CD4-positive, alpha-beta memory T cell (primary cell): Measurements from ENCODE around the gene MAN1C1. TPM values are rescaled to one million over a fixed set of nuclear protein-coding genes. Genes with fewer than 3 reads are reported as not detected.
A peak's percentile ranks its signal among the peaks of the same experiment; 100 is the strongest.

Source experiments
- CTCF ChIA-PET: fragments of 350-600 bp; sonication (Branson Sonifier 250); formaldehyde crosslinking; loops from one replicate; lab custom pipeline; 2021; ENCODE audit warnings: inconsistent platforms; ENCODE audit not compliant: partially characterized antibody; lab: Charles Lee
- POLR2A ChIA-PET: fragments of 350-600 bp; sonication (Branson Sonifier 250); formaldehyde crosslinking; loops from one replicate; lab custom pipeline; 2021; ENCODE audit not compliant: partially characterized antibody; lab: Charles Lee
- DNase-seq, 5 donors: peaks; one replicate each; pipeline versions ENCODE4 v3.0.0 to v3.0.0-alpha.2; 2020 to 2022; ENCODE audit warnings: mixed read lengths in 1 of 5
- H3K27ac ChIP-seq: one replicate; pipeline ENCODE4 v1.7.0; 2013; ENCODE audit warnings: low read depth, low read length
- H3K27me3 ChIP-seq: 2 replicates; pipeline ENCODE4 v1.7.0; 2013; ENCODE audit warnings: mild to moderate bottlenecking, low read length, moderate library complexity; ENCODE audit not compliant: insufficient read depth
- H3K36me3 ChIP-seq: 2 replicates; pipeline ENCODE4 v1.7.0; 2013; ENCODE audit warnings: mild to moderate bottlenecking, low read length, moderate library complexity; ENCODE audit not compliant: insufficient read depth
- H3K4me1 ChIP-seq: 2 replicates; pipeline ENCODE4 v1.7.0; 2013; ENCODE audit warnings: mild to moderate bottlenecking, low read length, moderate library complexity; ENCODE audit not compliant: insufficient read depth
- H3K4me3 ChIP-seq, 2 donors: one replicate each; pipeline ENCODE4 v1.7.0; 2013; ENCODE audit warnings: low read length in 2 of 2, mild to moderate bottlenecking in 1 of 2
- H3K9me3 ChIP-seq, 2 donors: one replicate each; pipeline ENCODE4 v1.7.0; 2013; ENCODE audit warnings: low read length in 2 of 2, control low read depth in 1 of 2; ENCODE audit not compliant: control insufficient read depth in 1 of 2
- H3K27ac Mint-ChIP-seq, 7 donors: one replicate each; pipeline ENCODE4 v1.8.0; 2020 to 2021; ENCODE audit warnings: mixed read lengths in 7 of 7, mild to moderate bottlenecking in 6 of 7, inconsistent platforms in 3 of 7, moderate library complexity in 3 of 7
- H3K27me3 Mint-ChIP-seq, 2 donors: one replicate each; pipeline ENCODE4 v1.8.0; 2020 to 2021; ENCODE audit warnings: mixed read lengths in 2 of 2
- H3K36me3 Mint-ChIP-seq, 2 donors: one replicate each; pipeline ENCODE4 v1.8.0; 2020 to 2021; ENCODE audit warnings: mixed read lengths in 2 of 2, inconsistent platforms in 1 of 2, mild to moderate bottlenecking in 1 of 2
- H3K4me1 Mint-ChIP-seq, 4 donors: one replicate each; pipeline ENCODE4 v1.8.0; 2020 to 2021; ENCODE audit warnings: mixed read lengths in 4 of 4, mild to moderate bottlenecking in 1 of 4
- H3K4me3 Mint-ChIP-seq, 8 donors: one replicate each; pipeline ENCODE4 v1.8.0; 2020 to 2021; ENCODE audit warnings: mixed read lengths in 8 of 8, mild to moderate bottlenecking in 7 of 8, moderate library complexity in 6 of 8, inconsistent platforms in 3 of 8
- H3K9me3 Mint-ChIP-seq, 8 donors: one replicate each; pipeline ENCODE4 v1.8.0; 2020 to 2021; ENCODE audit warnings: mixed read lengths in 8 of 8, mild to moderate bottlenecking in 5 of 8, inconsistent platforms in 3 of 8, moderate library complexity in 1 of 8
- intact Hi-C: fragments of 100-400 bp; cut with micrococcal nuclease; formaldehyde crosslinking; loops from one replicate; pipeline ENCODE4 v1.15.1; 2023
- polyA plus RNA-seq, 2 donors: library from polyadenylated mRNA; unstranded; fragments of 300-500 nt; fragmentation: Illumina TruSeq; gene quantifications; one replicate each; pipeline ENCODE4 v1.2.3, GENCODE V29; 2021
- total RNA-seq, 2 experiments: library from RNA; stranded (reverse); gene quantifications; one replicate each; pipeline ENCODE4 v1.2.3, GENCODE V29; 2021

Gene MAN1C1
- total and polyA plus RNA-seq, 4 experiments from 2014 or later: 3.6 to 45.1 (median 26.5) TPM

DNA sequence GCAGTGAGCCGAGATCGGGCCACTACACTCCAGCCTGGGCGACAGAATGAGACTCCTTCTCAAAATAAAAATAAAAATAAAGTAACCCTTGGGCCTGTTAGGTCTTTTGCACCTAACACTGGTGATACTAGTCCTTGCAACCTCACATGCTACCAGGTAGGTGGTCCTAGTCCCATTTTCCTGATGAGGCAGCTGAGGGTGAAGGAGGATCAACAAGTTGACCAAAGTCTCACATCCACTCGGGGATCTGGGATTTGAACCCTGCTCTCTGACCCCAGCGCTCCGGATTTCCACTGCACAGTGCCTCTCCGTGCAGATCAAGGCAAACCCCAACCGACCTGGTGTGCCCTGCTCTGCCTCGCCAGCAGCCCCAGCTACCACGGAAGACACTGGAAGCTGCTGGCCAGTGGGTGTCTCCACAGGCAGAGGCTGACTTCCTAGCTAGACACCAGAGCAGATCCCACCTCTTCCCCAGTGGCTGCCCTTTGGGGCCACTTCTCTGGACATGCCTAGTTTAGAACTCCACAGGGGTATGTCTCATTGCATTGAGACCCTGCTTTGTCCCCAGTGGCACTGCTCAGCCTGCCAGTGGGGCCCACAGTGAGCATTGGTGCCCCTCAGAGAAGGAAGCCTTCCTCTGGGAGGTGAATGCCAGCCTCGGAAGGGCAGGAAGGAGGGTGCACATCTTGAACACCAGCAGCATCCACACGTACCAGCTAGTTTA is 45.6 kb upstream of the MAN1C1 start:
- DNase-seq: no peak
- Histone ChIP-seq H3K9me3 (no peaks in the 10 kb centered on the region), H3K4me3 (no peak overlapping the region), H3K27ac (no peak overlapping the region), H3K4me1 (peaks cover 51% of the 10 kb centered on the region), H3K27me3 (no peaks in the 10 kb centered on the region), H3K36me3 (peaks cover 19% of the 10 kb centered on the region)
- H3K4me3 Mint-ChIP-seq: no peak overlapping the region
- peaks cover 20 to 71% (median 42%) of the 10 kb centered on the region in 4 donors for H3K4me1 Mint-ChIP-seq
- no peaks in the 10 kb centered on the region for H3K27me3 Mint-ChIP-seq
- POLR2A ChIA-PET: interaction anchor here (0.6 to 22.9 kb wide), 9 partner anchors 8 to 249 kb away, joined by 3 to 615 read pairs (median 3); partner anchors contain the start of genes LDLRAP1 and MTFR1L
- H3K27ac Mint-ChIP-seq: no peak overlapping the region
- intact Hi-C loops: no loop called here
- H3K36me3 Mint-ChIP-seq: peaks cover 22 to 33% of the 10 kb centered on the region in 2 donors
- CTCF ChIA-PET: interaction anchor here (2.1 to 3.1 kb wide), 3 partner anchors 15 to 66 kb away, joined by 6 to 21 read pairs (median 20); no protein-coding TSS in a partner anchor
- H3K9me3 Mint-ChIP-seq: no peaks in the 10 kb centered on the region

DNA sequence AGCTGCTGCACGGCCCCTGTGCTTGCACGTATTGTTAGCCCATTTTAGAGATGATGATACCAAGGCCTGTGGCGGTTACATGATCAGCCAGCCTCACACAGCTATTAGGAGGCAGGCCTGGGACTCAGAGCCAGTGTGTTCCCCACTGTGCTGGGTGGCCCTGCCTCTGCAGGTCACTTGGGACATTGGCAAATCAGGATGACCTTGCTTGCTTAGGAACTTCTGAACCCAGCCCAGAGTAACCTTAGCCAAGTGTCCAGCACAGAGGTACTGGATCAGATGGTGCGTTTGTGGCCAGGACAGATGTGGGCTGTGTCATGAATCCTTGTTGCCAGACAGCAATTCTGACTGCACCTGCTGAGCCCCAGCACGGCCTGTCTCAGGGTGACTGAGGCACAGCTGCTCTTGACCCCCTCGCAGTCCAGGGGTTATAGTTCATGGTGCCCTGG is 45.0 kb upstream of the MAN1C1 start:
- no peak for DNase-seq
- ChIA-PET CTCF (interaction anchor here (0.8 to 3.1 kb wide), 10 partner anchors 10 to 121 kb away, joined by 3 to 21 read pairs (median 7); no protein-coding TSS in a partner anchor), POLR2A (interaction anchor here (0.7 to 22.9 kb wide), 14 partner anchors 8 to 245 kb away, joined by 3 to 615 read pairs (median 4); partner anchors contain the start of gene LDLRAP1)
- Mint-ChIP-seq H3K36me3 (peaks cover 16 to 27% of the 10 kb centered on the region in 2 donors), H3K4me3 (peak overlapping the region in 1 of 8 donors; percentile 18), H3K27me3 (no peaks in the 10 kb centered on the region), H3K27ac (peak overlapping the region in 3 of 7 donors; percentile 23 to 53 (median 36)), H3K9me3 (no peaks in the 10 kb centered on the region), H3K4me1 (peaks cover 14 to 65% (median 36%) of the 10 kb centered on the region in 4 donors)
- Histone ChIP-seq H3K27ac (no peak overlapping the region), H3K4me1 (peaks cover 45% of the 10 kb centered on the region), H3K27me3 (no peaks in the 10 kb centered on the region), H3K36me3 (peaks cover 19% of the 10 kb centered on the region), H3K4me3 (no peak overlapping the region), H3K9me3 (no peaks in the 10 kb centered on the region)
- intact Hi-C loops: no loop called here

DNA sequence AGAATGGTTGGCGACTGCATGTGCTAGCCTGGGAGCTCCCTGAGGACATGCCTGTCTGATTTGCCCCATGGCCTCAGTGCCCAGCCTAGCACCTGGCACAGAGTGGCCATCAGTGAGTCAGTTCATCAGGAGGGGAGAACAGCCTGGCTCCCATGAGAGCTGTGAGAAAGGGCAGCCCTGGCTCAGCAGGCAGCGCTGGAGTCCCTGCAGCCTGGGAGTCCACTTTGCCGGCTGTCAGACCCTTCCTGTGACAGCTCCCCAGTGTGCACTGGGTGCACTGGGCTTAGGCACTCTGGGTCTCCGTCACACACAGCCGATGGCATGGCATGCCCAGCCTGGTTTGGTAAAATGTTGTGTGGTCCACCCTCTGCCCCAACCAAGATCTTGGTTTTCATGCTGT is 44.5 kb upstream of the MAN1C1 start:
- Mint-ChIP-seq H3K4me3 (no peak overlapping the region), H3K4me1 (peaks cover 14 to 59% (median 34%) of the 10 kb centered on the region in 4 donors), H3K36me3 (peaks cover 15 to 23% of the 10 kb centered on the region in 2 donors), H3K27me3 (no peaks in the 10 kb centered on the region), H3K27ac (peak overlapping the region in 5 of 7 donors; percentile 32 to 77 (median 36)), H3K9me3 (no peaks in the 10 kb centered on the region)
- H3K27ac ChIP-seq: no peak overlapping the region
- no peak overlapping the region for H3K4me3 ChIP-seq
- CTCF ChIA-PET: interaction anchor here (0.8 to 3.1 kb wide), 18 partner anchors 8 to 226 kb away, joined by 3 to 21 read pairs (median 6); partner anchors contain the start of gene LDLRAP1
- POLR2A ChIA-PET: interaction anchor here (1.1 to 22.9 kb wide), 14 partner anchors 15 to 248 kb away, joined by 3 to 615 read pairs (median 4); partner anchors contain the start of gene LDLRAP1
- DNase-seq: no peak
- H3K27me3 ChIP-seq: no peaks in the 10 kb centered on the region
- H3K36me3 ChIP-seq: peaks cover 14% of the 10 kb centered on the region
- H3K9me3 ChIP-seq: no peaks in the 10 kb centered on the region
- intact Hi-C loops: no loop called here
- peaks cover 39% of the 10 kb centered on the region for H3K4me1 ChIP-seq

DNA sequence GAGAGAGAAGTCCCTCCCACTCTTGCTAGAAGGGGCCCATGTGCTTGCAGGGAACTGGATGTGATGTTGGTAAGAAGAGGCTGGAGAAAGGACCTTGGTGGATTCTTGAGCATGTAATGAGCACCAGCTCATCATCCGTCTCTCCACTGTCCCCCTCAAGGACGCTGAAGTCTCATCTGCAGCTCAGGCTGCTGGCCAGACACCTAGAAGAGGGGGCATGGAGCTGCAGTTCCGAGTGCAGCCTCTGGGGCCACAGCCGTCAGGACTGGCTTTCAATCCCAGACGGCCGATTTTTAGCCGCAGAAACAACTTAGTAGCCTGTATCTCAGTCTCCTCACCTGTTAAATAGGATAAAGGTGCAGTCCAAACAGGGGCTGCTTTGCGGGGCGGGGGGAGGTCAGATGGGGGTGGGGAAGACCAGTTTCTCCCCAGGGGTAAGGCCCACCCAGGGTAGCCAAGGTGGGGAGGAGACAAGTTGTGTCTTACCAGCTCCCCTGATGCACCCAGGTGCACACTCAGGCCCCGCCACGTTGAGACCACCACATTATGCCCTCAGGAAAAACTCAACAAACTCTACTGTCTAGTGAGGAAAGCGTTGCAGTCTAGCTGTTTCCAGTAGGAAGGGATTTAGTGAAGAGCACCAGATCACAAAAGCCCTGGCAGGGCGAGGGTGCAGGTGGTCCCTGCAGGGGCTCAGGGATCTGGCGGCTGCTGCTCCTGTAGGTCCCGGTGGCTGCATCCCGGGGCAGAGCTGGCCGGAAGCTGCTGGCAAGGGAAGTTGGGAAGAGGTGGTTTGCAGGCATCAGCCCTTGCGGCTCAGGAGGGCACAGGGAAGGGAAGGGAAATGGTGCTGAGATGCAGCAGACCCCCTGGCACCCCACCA is 43.6 kb upstream of the MAN1C1 start:
- Mint-ChIP-seq H3K36me3 (peaks cover 10 to 16% of the 10 kb centered on the region in 2 donors), H3K4me3 (no peak overlapping the region), H3K9me3 (no peaks in the 10 kb centered on the region), H3K27ac (peak overlapping the region in 6 of 7 donors; percentile 27 to 77 (median 68)), H3K4me1 (peaks cover 10 to 57% (median 30%) of the 10 kb centered on the region in 4 donors), H3K27me3 (no peaks in the 10 kb centered on the region)
- Histone ChIP-seq H3K27me3 (no peaks in the 10 kb centered on the region), H3K27ac (no peak overlapping the region), H3K4me3 (no peak overlapping the region), H3K9me3 (no peaks in the 10 kb centered on the region), H3K36me3 (peaks cover 6% of the 10 kb centered on the region), H3K4me1 (peaks cover 31% of the 10 kb centered on the region)
- ChIA-PET CTCF (interaction anchor here (0.9 to 3.1 kb wide), 19 partner anchors 8 to 237 kb away, joined by 3 to 21 read pairs (median 6); partner anchors contain the start of gene LDLRAP1), POLR2A (interaction anchor here (1.1 to 22.9 kb wide), 12 partner anchors 19 to 248 kb away, joined by 3 to 615 read pairs (median 4); partner anchors contain the start of gene LDLRAP1)
- intact Hi-C loops: no loop called here
- DNase-seq: peak in 4 of 5 donors; percentile 29 to 41 (median 36)

DNA sequence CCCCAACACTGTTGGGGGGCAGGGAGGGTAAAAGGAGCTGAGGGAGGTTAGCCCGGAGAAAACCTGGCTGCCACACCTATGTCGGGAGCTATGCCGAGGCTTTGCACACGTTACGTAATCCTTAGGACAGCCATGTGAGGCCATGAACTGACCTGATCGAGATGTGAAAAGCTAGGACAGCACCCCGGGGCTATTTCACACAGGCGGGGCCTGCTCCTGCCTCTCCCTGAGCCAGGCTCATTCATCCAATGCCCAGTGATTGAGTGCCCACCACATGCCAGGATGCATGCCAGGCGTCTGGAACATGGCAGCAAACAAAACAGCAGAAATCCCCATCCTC is 43.0 kb upstream of the MAN1C1 start:
- no peak overlapping the region for H3K27ac Mint-ChIP-seq
- no peaks in the 10 kb centered on the region for H3K9me3 Mint-ChIP-seq
- CTCF ChIA-PET: interaction anchor here (1.0 to 3.1 kb wide), 9 partner anchors 9 to 237 kb away, joined by 3 to 21 read pairs (median 9); no protein-coding TSS in a partner anchor
- peaks cover 8 to 51% (median 26%) of the 10 kb centered on the region in 4 donors for H3K4me1 Mint-ChIP-seq
- no peaks in the 10 kb centered on the region for H3K36me3 ChIP-seq
- no peaks in the 10 kb centered on the region for H3K27me3 ChIP-seq
- no peaks in the 10 kb centered on the region for H3K9me3 ChIP-seq
- peaks cover 5 to 10% of the 10 kb centered on the region in 2 donors for H3K36me3 Mint-ChIP-seq
- H3K27me3 Mint-ChIP-seq: no peaks in the 10 kb centered on the region
- no peak overlapping the region for H3K4me3 ChIP-seq
- H3K4me1 ChIP-seq: peaks cover 26% of the 10 kb centered on the region
- no peak overlapping the region for H3K4me3 Mint-ChIP-seq
- POLR2A ChIA-PET: interaction anchor here (1.3 to 22.9 kb wide), 4 partner anchors 20 to 247 kb away, joined by 3 to 615 read pairs (median 11); partner anchors contain the start of gene LDLRAP1
- no peak overlapping the region for H3K27ac ChIP-seq
- intact Hi-C loops: no loop called here
- no peak for DNase-seq

DNA sequence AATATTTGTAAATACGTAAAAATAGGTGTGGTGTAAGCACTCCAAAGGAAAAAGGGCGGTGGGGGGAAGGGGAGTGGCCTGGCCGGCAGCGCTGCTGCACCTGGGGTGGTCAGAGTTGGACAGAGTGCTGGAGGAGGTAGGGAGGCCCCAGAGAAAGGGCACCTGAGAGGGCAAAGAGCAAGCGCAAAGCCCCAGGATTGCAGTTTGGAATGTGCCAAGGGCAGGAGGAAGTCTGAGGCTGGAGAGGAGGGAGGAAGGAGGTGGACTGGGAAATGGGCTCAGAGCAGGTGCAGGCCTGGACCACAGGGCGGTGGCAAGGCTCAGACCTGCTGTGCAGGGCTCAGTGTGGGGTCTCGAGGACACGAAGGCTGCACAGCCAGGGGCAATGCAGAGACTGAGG is 42.6 kb upstream of the MAN1C1 start:
- Mint-ChIP-seq H3K27ac (no peak overlapping the region), H3K4me1 (peaks cover 8 to 47% (median 23%) of the 10 kb centered on the region in 4 donors), H3K4me3 (no peak overlapping the region), H3K27me3 (no peaks in the 10 kb centered on the region), H3K36me3 (peaks cover 5 to 6% of the 10 kb centered on the region in 2 donors), H3K9me3 (no peaks in the 10 kb centered on the region)
- CTCF ChIA-PET: interaction anchor here (1.0 to 3.1 kb wide), 9 partner anchors 10 to 236 kb away, joined by 3 to 21 read pairs (median 9); no protein-coding TSS in a partner anchor
- Histone ChIP-seq H3K9me3 (no peaks in the 10 kb centered on the region), H3K27me3 (no peaks in the 10 kb centered on the region), H3K4me1 (peaks cover 22% of the 10 kb centered on the region), H3K36me3 (no peaks in the 10 kb centered on the region), H3K4me3 (no peak overlapping the region), H3K27ac (no peak overlapping the region)
- POLR2A ChIA-PET: interaction anchor here (4.4 to 22.9 kb wide), 2 partner anchors 20 to 34 kb away, joined by 15 to 615 read pairs; partner anchors contain the start of gene LDLRAP1
- intact Hi-C loops: no loop called here
- DNase-seq: no peak
